Coronary artery (tissue), 2 donors: ENCODE results near the gene AAR2.

Experiments used
- DNase-seq: peaks from one replicate; pipeline ENCODE4 v3.0.0-alpha.2; 2017; ENCODE audit warnings: low spot score
- H3K27ac ChIP-seq, 2 donors: fragments of 200-600 bp; sonication (generic); one replicate each; pipeline ENCODE4 v1.5.1; 2016 to 2019
- H3K4me3 ChIP-seq: fragments of 200-600 bp; sonication (generic); 2 replicates; pipeline ENCODE4 v1.5.1; 2016; ENCODE audit warnings: mild to moderate bottlenecking, moderate library complexity
- TF ChIP-seq, protein P1 (sequence below): fragments of 200-600 bp; sonication (generic); IDR thresholded peaks from one replicate; pipeline ENCODE4 v1.5.1; 2019; ENCODE audit warnings: antibody characterized with exemption

AAR2 gene

DNA sequence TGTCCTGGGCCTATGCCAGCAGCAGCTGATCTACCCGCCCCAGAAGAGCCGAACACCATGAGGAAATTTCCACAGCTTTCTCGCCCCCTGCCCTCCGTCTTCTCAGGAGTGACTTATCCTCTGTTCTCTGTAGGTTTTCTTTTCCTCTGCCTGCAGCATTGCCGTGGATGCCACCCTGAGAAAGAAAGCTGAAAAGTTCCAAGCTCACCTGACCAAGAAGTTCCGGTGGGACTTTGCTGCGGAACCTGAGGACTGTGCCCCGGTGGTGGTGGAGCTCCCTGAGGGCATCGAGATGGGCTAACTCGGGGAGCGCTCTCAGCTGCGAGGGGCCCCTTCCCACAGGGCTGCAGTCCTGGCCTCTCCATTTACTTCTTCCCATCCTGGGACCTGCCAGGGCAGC lies 19.2 kb downstream of the AAR2 start:
- Histone ChIP-seq H3K27ac (no peak overlapping the region), H3K4me3 (no peak overlapping the region)
- no peak for DNase-seq
- TF ChIP-seq, protein P1, sequence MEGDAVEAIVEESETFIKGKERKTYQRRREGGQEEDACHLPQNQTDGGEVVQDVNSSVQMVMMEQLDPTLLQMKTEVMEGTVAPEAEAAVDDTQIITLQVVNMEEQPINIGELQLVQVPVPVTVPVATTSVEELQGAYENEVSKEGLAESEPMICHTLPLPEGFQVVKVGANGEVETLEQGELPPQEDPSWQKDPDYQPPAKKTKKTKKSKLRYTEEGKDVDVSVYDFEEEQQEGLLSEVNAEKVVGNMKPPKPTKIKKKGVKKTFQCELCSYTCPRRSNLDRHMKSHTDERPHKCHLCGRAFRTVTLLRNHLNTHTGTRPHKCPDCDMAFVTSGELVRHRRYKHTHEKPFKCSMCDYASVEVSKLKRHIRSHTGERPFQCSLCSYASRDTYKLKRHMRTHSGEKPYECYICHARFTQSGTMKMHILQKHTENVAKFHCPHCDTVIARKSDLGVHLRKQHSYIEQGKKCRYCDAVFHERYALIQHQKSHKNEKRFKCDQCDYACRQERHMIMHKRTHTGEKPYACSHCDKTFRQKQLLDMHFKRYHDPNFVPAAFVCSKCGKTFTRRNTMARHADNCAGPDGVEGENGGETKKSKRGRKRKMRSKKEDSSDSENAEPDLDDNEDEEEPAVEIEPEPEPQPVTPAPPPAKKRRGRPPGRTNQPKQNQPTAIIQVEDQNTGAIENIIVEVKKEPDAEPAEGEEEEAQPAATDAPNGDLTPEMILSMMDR = no peak

DNA sequence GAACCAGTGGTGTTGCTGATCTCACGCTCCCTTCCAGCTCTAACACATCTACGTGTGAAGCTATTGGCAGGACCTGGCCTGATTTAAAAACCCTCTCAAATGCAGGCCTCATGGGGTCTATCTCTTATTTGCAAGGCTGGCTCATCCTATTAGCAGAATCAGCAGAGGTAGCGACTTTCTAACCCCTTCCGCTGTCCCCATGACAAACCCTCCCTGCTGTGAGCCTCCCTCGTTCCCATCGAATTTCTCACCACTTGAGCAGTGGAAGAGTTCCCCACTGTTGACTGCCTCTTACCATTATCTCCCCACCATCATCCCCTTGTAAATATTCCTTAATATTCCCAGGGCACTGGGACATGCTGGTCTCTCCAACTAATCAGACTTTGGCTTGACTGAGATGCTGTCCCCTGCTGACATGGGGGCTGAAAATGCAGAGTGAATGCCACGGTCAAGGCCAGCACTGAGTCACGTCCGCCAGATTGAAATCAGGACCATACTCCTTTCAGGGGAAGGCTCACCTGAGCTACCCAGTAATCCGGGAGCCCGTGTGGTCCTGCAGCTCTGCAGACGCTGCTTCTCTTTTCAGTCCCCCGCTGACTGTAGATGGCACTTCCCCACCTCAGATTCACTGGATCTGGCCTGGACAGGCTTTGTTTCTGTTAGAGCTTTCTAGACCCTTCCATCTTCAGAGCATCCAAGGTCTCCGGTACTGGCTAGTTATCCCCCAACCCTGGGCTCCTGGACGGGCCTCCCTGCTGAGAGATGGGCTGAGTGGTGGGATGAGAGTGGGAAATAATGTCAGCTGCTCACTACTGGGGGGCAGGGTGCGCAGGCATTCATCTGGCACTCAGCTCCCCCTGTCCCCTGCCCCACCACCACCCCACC lies 23.1 kb downstream of the AAR2 start:
- H3K4me3 ChIP-seq = no peak overlapping the region
- TF ChIP-seq, protein P1 = no peak
- no peak for DNase-seq
- H3K27ac ChIP-seq = no peak overlapping the region

DNA sequence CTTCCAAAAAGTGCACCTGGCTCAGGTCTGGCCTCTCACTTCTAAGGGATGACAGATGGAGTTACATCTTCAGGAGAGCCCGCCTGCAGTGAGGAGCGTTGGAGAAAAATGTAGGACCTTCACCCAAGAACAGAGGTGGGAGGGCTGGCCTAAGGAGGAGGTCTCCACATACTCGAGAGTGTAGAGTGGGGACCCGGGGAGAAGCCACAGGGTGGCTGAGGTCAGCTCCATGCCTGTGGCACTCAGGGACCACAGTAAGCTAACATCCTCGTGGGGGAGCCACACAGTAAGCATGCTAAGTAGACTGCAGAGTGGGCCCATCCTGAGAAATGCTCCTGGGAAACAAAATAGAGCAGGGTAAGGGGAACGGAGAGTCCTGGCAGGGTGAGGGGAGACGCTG lies 24.0 kb downstream of the AAR2 start:
- no peak overlapping the region for H3K27ac ChIP-seq
- no peak overlapping the region for H3K4me3 ChIP-seq
- DNase-seq = no peak
- TF ChIP-seq, protein P1 = no peak

DNA sequence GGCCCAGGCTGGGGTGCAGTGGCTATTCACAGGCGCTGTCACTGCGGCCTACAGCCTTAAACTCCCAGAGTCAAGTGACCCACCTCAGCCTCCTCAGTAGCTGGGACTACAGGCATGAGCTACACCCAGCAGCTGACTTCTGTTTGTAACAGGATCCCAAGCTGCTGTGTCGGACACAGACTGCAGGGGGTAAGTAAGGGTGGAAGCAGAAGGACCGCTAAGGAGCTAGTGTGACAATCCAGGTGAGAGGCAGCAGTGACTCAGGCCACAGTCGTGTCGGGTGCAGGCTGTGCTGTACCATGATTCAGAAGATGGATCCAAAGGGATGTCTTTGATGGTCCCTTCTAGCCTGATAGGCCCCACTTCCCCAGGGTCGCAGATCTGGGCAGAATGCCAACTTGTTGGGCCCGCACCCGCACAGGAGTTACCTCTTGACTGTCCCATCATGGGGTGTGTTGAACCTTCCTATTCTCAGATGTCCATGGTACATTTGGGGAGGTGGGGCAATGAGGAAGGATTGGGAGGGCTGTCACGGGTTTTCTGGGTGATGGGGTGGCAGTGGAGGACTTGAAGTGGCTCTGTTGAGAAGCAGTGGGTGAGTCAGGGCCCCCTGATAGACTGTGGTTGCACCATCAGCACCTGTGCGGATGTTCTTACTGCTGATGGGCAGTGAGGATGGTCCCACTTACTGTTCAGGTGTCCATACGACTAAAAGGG lies 25.3 kb downstream of the AAR2 start:
- H3K27ac ChIP-seq = no peak overlapping the region
- no peak for DNase-seq
- H3K4me3 ChIP-seq = no peak overlapping the region
- TF ChIP-seq, protein P1 = no peak

DNA sequence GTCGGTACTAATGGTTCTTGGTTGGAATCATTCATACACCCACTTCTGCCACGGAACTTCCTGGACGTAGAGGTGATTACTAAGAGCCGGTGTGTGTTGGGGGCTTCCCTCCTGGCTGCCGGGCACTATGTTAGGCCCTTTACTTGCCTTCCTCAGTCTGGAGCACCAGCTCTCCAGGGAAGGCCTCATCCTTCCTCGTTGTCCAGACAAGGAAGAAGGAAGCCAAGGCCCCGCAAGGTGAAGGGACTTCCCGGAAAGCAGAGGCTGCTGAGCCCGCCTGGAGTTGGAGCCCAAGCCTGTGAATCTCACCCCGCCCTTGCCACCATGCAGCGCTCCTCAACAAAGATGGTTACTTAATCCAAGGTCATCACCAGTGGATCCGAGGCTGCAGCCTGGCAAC lies 26.2 kb downstream of the AAR2 start:
- H3K4me3 ChIP-seq = no peak overlapping the region
- TF ChIP-seq, protein P1 = no peak
- no peak overlapping the region for H3K27ac ChIP-seq
- DNase-seq = no peak

DNA sequence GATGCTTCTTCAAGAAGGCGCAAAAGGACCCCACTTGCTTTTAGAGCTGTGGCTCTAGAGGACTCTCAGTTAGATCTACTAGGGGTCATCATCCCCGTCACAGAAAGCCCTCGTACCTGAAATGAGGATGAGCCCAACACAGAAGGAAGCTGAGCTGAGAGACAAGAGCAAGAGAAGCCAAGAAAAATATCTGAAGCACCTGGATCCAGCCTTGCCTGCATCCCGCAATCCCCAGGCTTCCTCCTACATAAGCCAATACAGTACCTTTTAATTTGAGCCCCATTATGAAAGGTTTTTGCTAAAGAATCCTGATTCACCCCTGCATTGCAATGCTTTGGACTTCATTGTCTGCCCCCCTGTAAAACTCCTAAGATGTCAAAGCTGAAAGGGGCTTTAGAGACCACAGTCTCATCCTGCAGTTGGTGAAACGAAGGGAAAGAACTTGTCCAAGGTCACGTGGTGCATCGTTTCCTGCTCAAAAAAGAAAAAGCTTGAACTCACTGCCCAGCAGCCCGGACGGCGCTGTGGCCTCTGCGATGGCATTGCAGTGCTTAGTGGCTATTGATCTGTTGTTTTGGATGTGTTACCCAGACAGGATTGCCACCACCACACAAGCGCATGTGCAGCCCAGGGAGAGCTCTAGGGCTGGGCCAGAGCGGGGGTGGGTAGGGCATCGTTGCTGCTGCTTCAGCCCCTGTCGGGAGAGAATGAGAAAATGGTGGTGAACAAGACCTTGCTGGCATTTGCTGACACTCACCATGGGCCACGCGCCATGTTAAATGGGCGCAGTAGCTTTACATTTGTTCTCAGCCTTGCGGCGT lies 28.4 kb downstream of the AAR2 start:
- Histone ChIP-seq H3K4me3 (no peak overlapping the region), H3K27ac (no peak overlapping the region)
- DNase-seq = no peak
- TF ChIP-seq, protein P1 = no peak
